HG03354 (cell line): ENCODE data around the gene TMEM196.
"Not testable (repeated sequence)": the region's sequence is repeated elsewhere in the genome, so short reads cannot be mapped to it uniquely, and the experiment has no call there.

ENCODE experiments used
- ATAC-seq: cut with Tn5 transposase; IDR thresholded peaks from one replicate; pipeline ENCODE4 v1.9.1; 2021; ENCODE audit warnings: mild to moderate bottlenecking; ENCODE audit not compliant: unreplicated experiment, poor library complexity, severe bottlenecking

Gene TMEM196

GRCh38 chr7:19708397-19709248 is 64.8 kb downstream of the TMEM196 start, which contains the start of gene POLR1F:
TSS of gene POLR1F (minus strand) at chr7:19709037. CDS start at chr7:19709016, 21 bp downstream.
- ATAC-seq: peak; percentile 98

GRCh38 chr7:19707240-19707639 is 66.2 kb downstream of the TMEM196 start:
- no peak for ATAC-seq

GRCh38 chr7:19705663-19706062 is 67.8 kb downstream of the TMEM196 start:
- no peak for ATAC-seq

- no peak for ATAC-seq
Measured at GRCh38 chr7:19701471-19701870, 71.9 kb downstream of the TMEM196 start.

- ATAC-seq: no peak
Measured at GRCh38 chr7:19700936-19701335, 72.5 kb downstream of the TMEM196 start.

GRCh38 chr7:19698331-19698730 is 75.1 kb downstream of the TMEM196 start:
- no peak for ATAC-seq

GRCh38 chr7:19696926-19697325 is 76.5 kb downstream of the TMEM196 start:
- ATAC-seq: no peak

GRCh38 chr7:19692111-19692828 is 81.1 kb downstream of the TMEM196 start:
- no peak for ATAC-seq

- no peak for ATAC-seq
Measured at GRCh38 chr7:19690736-19691135, 82.7 kb downstream of the TMEM196 start.

- ATAC-seq: not testable (repeated sequence)
Measured at GRCh38 chr7:19689130-19689529, 84.3 kb downstream of the TMEM196 start.

GRCh38 chr7:19681596-19681995 is 91.8 kb downstream of the TMEM196 start:
- ATAC-seq: no peak

GRCh38 chr7:19677180-19677579 is 96.2 kb downstream of the TMEM196 start:
- peak; percentile 79 for ATAC-seq

- ATAC-seq: no peak
Measured at GRCh38 chr7:19675816-19676215, 97.6 kb downstream of the TMEM196 start.

- no peak for ATAC-seq
Measured at GRCh38 chr7:19674266-19674960, 99.0 kb downstream of the TMEM196 start.

GRCh38 chr7:19670806-19671205 is 102.6 kb downstream of the TMEM196 start:
- ATAC-seq: no peak
